Activated gamma-delta T cell (primary cell): ENCODE results near the gene HTT.
A peak's percentile ranks its signal among the peaks of the same experiment; 100 is the strongest.
"Not testable (repeated sequence)": the region's sequence is repeated elsewhere in the genome, so short reads cannot be mapped to it uniquely, and the experiment has no call there.

Experiments
- DNase-seq: peaks from one replicate; lab custom pipeline; 2025; lab: John Stamatoyannopoulos, UW

The HTT gene

GRCh38 chr4:3046162-3046561, 28.3 kb upstream of the HTT start:
- no peak for DNase-seq

GRCh38 chr4:3046623-3047022, 27.9 kb upstream of the HTT start:
- no peak for DNase-seq

- DNase-seq = peak; percentile 26
Measured at GRCh38 chr4:3047464-3048286, 26.8 kb upstream of the HTT start.

- DNase-seq = not testable (repeated sequence)
Measured at GRCh38 chr4:3051141-3051897, 23.2 kb upstream of the HTT start.

GRCh38 chr4:3054169-3054759, 20.2 kb upstream of the HTT start:
- DNase-seq = no peak

GRCh38 chr4:3059943-3060342, 14.5 kb upstream of the HTT start:
- no peak for DNase-seq

- no peak for DNase-seq
Measured at GRCh38 chr4:3060946-3061345, 13.5 kb upstream of the HTT start.

GRCh38 chr4:3062471-3062870, 12.0 kb upstream of the HTT start:
- no peak for DNase-seq

- DNase-seq = no peak
Measured at GRCh38 chr4:3065551-3065950, 8.9 kb upstream of the HTT start.

- DNase-seq = no peak
Measured at GRCh38 chr4:3066836-3067400, 7.6 kb upstream of the HTT start.

- no peak for DNase-seq
Measured at GRCh38 chr4:3067473-3068001, 6.9 kb upstream of the HTT start.

GRCh38 chr4:3069661-3070199, 4.8 kb upstream of the HTT start:
- peak; percentile 5 for DNase-seq

- no peak for DNase-seq
Measured at GRCh38 chr4:3070709-3071500, 3.6 kb upstream of the HTT start.

- no peak for DNase-seq
Measured at GRCh38 chr4:3071811-3072210, 2.7 kb upstream of the HTT start.

- peak; percentile 35 for DNase-seq
Measured at GRCh38 chr4:3073158-3074077, 1.1 kb upstream of the HTT start.

- peak; percentile 56 for DNase-seq
Measured at GRCh38 chr4:3074846-3075651, 568 bp downstream of the HTT start.

GRCh38 chr4:3075652-3075981, 1.1 kb downstream of the HTT start:
- no peak for DNase-seq

GRCh38 chr4:3077796-3078195, 3.3 kb downstream of the HTT start:
- DNase-seq = no peak

GRCh38 chr4:3079694-3080123, 5.2 kb downstream of the HTT start:
- no peak for DNase-seq
